Trophoblast cell (in vitro differentiated cells and primary cell): ENCODE measurements around the gene KLHL2.

Experiments
- DNase-seq, 2 donors: peaks; one replicate each; pipeline ENCODE4 v3.0.0-alpha.2; 2016
- H2AFZ ChIP-seq: 2 replicates; pipeline ENCODE4 v1.6.1; 2013; ENCODE audit warnings: low read length, moderate library complexity, mild to moderate bottlenecking; ENCODE audit not compliant: insufficient read depth, poor library complexity
- H2AK5ac ChIP-seq: 2 replicates; pipeline ENCODE4 v1.6.1; 2013; ENCODE audit warnings: mild to moderate bottlenecking, low read length
- H2BK120ac ChIP-seq: 2 replicates; pipeline ENCODE4 v1.6.1; 2013; ENCODE audit warnings: low read length, mild to moderate bottlenecking, moderate library complexity; ENCODE audit not compliant: insufficient read depth, poor library complexity
- H2BK12ac ChIP-seq: 2 replicates; pipeline ENCODE4 v1.6.1; 2013; ENCODE audit warnings: mild to moderate bottlenecking, low read length, moderate library complexity
- H2BK5ac ChIP-seq: 2 replicates; pipeline ENCODE4 v1.6.1; 2013; ENCODE audit warnings: low read length, low read depth, moderate library complexity, mild to moderate bottlenecking; ENCODE audit not compliant: poor library complexity
- H3K14ac ChIP-seq: 2 replicates; pipeline ENCODE4 v1.6.1; 2013; ENCODE audit warnings: mild to moderate bottlenecking, low read length
- H3K18ac ChIP-seq: 2 replicates; pipeline ENCODE4 v1.6.1; 2013; ENCODE audit warnings: mild to moderate bottlenecking, low read length
- H3K23ac ChIP-seq: 2 replicates; pipeline ENCODE4 v1.6.1; 2013; ENCODE audit warnings: low read length
- H3K27ac ChIP-seq: 2 replicates; pipeline ENCODE4 v1.5.1; 2013; ENCODE audit warnings: low read depth, mild to moderate bottlenecking, inconsistent platforms, low read length, moderate library complexity
- H3K27me3 ChIP-seq: 2 replicates; pipeline ENCODE4 v1.6.1; 2013; ENCODE audit warnings: inconsistent platforms, mild to moderate bottlenecking, low read length, moderate library complexity; ENCODE audit not compliant: insufficient read depth
- H3K36me3 ChIP-seq, 2 experiments: 1 replicate in 1 of 2; 2 replicates in 1 of 2; pipeline ENCODE4 v1.6.1; 2013; ENCODE audit warnings: low read length in 2 of 2, mild to moderate bottlenecking in 2 of 2, moderate library complexity in 1 of 2; ENCODE audit not compliant: insufficient read depth in 2 of 2, control insufficient read depth in 1 of 2
- H3K4ac ChIP-seq: 2 replicates; pipeline ENCODE4 v1.6.1; 2013; ENCODE audit warnings: low read depth, mild to moderate bottlenecking, low read length, moderate library complexity
- H3K4me1 ChIP-seq, 2 experiments: 1 replicate in 1 of 2; 2 replicates in 1 of 2; pipeline ENCODE4 v1.6.1; 2013; ENCODE audit warnings: low read length in 2 of 2, mild to moderate bottlenecking in 2 of 2, moderate library complexity in 1 of 2; ENCODE audit not compliant: insufficient read depth in 2 of 2, control insufficient read depth in 1 of 2
- H3K4me2 ChIP-seq: 2 replicates; pipeline ENCODE4 v1.6.1; 2013; ENCODE audit warnings: inconsistent platforms, mild to moderate bottlenecking, low read length, moderate library complexity
- H3K4me3 ChIP-seq: 2 replicates; pipeline ENCODE4 v1.5.1; 2013; ENCODE audit warnings: mild to moderate bottlenecking, low read depth, low read length, inconsistent platforms
- H3K79me1 ChIP-seq: one replicate; pipeline ENCODE4 v1.6.1; 2013; ENCODE audit warnings: low read length
- H3K79me2 ChIP-seq: 2 replicates; pipeline ENCODE4 v1.6.1; 2013; ENCODE audit warnings: low read length, mild to moderate bottlenecking; ENCODE audit not compliant: control insufficient read depth, insufficient read depth, poor library complexity
- H3K9ac ChIP-seq: 2 replicates; pipeline ENCODE4 v1.6.1; 2013; ENCODE audit warnings: mild to moderate bottlenecking, low read length
- H3K9me3 ChIP-seq: 2 replicates; pipeline ENCODE4 v1.6.1; 2013; ENCODE audit warnings: low read depth, mild to moderate bottlenecking, control low read depth, inconsistent platforms, low read length; ENCODE audit not compliant: insufficient read depth
- H4K12ac ChIP-seq: 2 replicates; pipeline ENCODE4 v1.6.1; 2013; ENCODE audit warnings: low read depth, mild to moderate bottlenecking, low read length, moderate library complexity
- H4K8ac ChIP-seq: 2 replicates; pipeline ENCODE4 v1.6.1; 2013; ENCODE audit warnings: low read depth, mild to moderate bottlenecking, low read length, moderate library complexity
- H4K91ac ChIP-seq: one replicate; pipeline ENCODE4 v1.6.1; 2013; ENCODE audit warnings: low read depth, mild to moderate bottlenecking, low read length, moderate library complexity
- WGBS: extraction: QIAGEN DNeasy Blood & Tissue Kit; methylation state at CpG from one replicate; pipeline ENCODE4 v1.1.7; 2013; ENCODE audit warnings: missing lambda C conversion rate; ENCODE audit not compliant: insufficient read length, insufficient coverage; ENCODE audit errors: extremely low coverage; 5-methylcytosine and 5-hydroxymethylcytosine counted together

KLHL2 gene

DNA sequence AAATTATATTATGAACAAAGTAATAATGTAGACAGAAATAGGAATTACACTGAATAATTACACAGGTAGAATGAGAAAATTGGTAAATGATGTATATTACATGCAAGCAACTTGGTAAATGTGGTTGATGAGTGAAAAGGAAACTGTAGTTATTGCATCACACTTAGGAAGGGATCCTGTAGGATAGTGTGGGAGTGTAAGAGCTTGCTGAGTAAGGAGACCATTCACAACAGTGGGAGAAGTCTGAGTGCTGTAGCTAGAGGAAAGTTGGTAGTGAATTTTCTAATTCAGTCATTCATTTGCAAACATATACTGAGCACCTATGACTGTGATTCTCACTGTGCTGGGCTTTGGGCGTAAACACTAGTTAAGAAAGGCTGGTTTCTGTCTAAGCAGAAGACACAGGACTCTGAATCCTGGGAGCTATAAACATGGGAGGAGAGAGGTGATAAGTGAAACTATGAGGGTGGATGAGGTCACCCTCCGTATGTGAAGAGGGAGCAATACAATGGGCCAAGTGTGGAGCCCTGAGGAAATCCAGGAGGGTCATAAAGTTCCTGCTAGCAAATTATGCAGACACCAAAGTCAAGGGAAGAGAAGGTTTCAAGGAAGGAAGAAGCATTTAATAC is 157.2 kb downstream of the KLHL2 start:
- Histone ChIP-seq H3K27me3 (no peaks in the 10 kb centered on the region), H2BK120ac (no peak overlapping the region), H4K12ac (no peak overlapping the region), H3K23ac (no peak overlapping the region), H3K4me2 (no peak overlapping the region), H3K14ac (no peak overlapping the region), H3K9ac (no peak overlapping the region), H4K91ac (no peak overlapping the region), H3K36me3 (no peaks in the 10 kb centered on the region), H3K27ac (no peak overlapping the region), H3K79me2 (no peaks in the 10 kb centered on the region), H2AFZ (no peak overlapping the region), H2AK5ac (no peak overlapping the region), H3K79me1 (no peaks in the 10 kb centered on the region), H3K4me1 (peaks cover 0 to 2% of the 10 kb centered on the region in 2 experiments), H3K4me3 (no peak overlapping the region), H2BK5ac (no peak overlapping the region), H3K18ac (no peak overlapping the region), H3K4ac (no peak overlapping the region), H3K9me3 (no peaks in the 10 kb centered on the region), H4K8ac (no peak overlapping the region), H2BK12ac (no peak overlapping the region)
- no CpG with 5 or more reads among the region's 2 CpGs for WGBS
- DNase-seq, result no peak

- H2AFZ ChIP-seq, result no peak overlapping the region
Observed at GRCh38 chr4:165367040-165367439, 159.7 kb downstream of the KLHL2 start.

GRCh38 chr4:165368114-165368513 is 160.8 kb downstream of the KLHL2 start:
- H4K8ac ChIP-seq, result no peak overlapping the region
- no peak overlapping the region for H3K4ac ChIP-seq
- H3K27me3 ChIP-seq, result no peaks in the 10 kb centered on the region

More at GRCh38 chr4:165367040-165367439, 159.7 kb downstream of the KLHL2 start:
- Histone ChIP-seq H2BK5ac (no peak overlapping the region), H3K4ac (no peak overlapping the region), H3K4me1 (peaks cover 0 to 2% of the 10 kb centered on the region in 2 experiments), H3K4me2 (no peak overlapping the region), H3K79me2 (no peaks in the 10 kb centered on the region), H2BK120ac (no peak overlapping the region), H3K4me3 (no peak overlapping the region), H4K91ac (no peak overlapping the region), H3K18ac (no peak overlapping the region), H3K9ac (peak overlapping the region; percentile 73), H3K27ac (no peak overlapping the region), H3K36me3 (no peaks in the 10 kb centered on the region), H3K79me1 (no peaks in the 10 kb centered on the region), H3K27me3 (no peaks in the 10 kb centered on the region), H4K12ac (no peak overlapping the region), H2AK5ac (no peak overlapping the region), H3K14ac (no peak overlapping the region), H4K8ac (no peak overlapping the region), H3K9me3 (no peaks in the 10 kb centered on the region), H3K23ac (no peak overlapping the region), H2BK12ac (no peak overlapping the region)
- no CpG with 5 or more reads among the region's 4 CpGs for WGBS
- DNase-seq, result no peak

GRCh38 chr4:165368567-165368966 is 161.2 kb downstream of the KLHL2 start:
- no peak for DNase-seq
- Histone ChIP-seq H2BK5ac (no peak overlapping the region), H2AFZ (no peak overlapping the region), H4K91ac (no peak overlapping the region), H3K18ac (no peak overlapping the region), H3K36me3 (no peaks in the 10 kb centered on the region), H3K4me3 (no peak overlapping the region), H3K27me3 (no peaks in the 10 kb centered on the region), H3K4ac (no peak overlapping the region), H2AK5ac (no peak overlapping the region), H2BK12ac (no peak overlapping the region), H3K23ac (no peak overlapping the region), H3K4me2 (no peak overlapping the region), H3K9ac (no peak overlapping the region), H4K8ac (no peak overlapping the region), H2BK120ac (no peak overlapping the region), H3K27ac (no peak overlapping the region), H3K14ac (no peak overlapping the region), H3K79me1 (no peaks in the 10 kb centered on the region), H4K12ac (no peak overlapping the region), H3K4me1 (peaks cover 0 to 2% of the 10 kb centered on the region in 2 experiments), H3K79me2 (no peaks in the 10 kb centered on the region), H3K9me3 (no peaks in the 10 kb centered on the region)
- no CpG with 5 or more reads among the region's 1 CpG for WGBS

More at GRCh38 chr4:165368114-165368513, 160.8 kb downstream of the KLHL2 start:
- H4K12ac ChIP-seq, result no peak overlapping the region
- H2BK5ac ChIP-seq, result no peak overlapping the region
- H3K4me3 ChIP-seq, result no peak overlapping the region
- H3K9ac ChIP-seq, result no peak overlapping the region
- H4K91ac ChIP-seq, result no peak overlapping the region
- no peak overlapping the region for H3K23ac ChIP-seq
- peaks cover 0 to 2% of the 10 kb centered on the region in 2 experiments for H3K4me1 ChIP-seq
- H3K36me3 ChIP-seq, result no peaks in the 10 kb centered on the region
- no peak overlapping the region for H2AK5ac ChIP-seq
- no peak overlapping the region for H3K27ac ChIP-seq
- H3K4me2 ChIP-seq, result no peak overlapping the region
- H3K18ac ChIP-seq, result no peak overlapping the region
- H2BK120ac ChIP-seq, result no peak overlapping the region
- no CpG with 5 or more reads among the region's 1 CpG for WGBS
- no peaks in the 10 kb centered on the region for H3K79me2 ChIP-seq
- DNase-seq, result no peak
- H2AFZ ChIP-seq, result no peak overlapping the region
- H3K79me1 ChIP-seq, result no peaks in the 10 kb centered on the region
- no peak overlapping the region for H2BK12ac ChIP-seq
- no peaks in the 10 kb centered on the region for H3K9me3 ChIP-seq
- no peak overlapping the region for H3K14ac ChIP-seq
